ENCODE measurements around the gene C13orf46.

C13orf46 gene

DNA sequence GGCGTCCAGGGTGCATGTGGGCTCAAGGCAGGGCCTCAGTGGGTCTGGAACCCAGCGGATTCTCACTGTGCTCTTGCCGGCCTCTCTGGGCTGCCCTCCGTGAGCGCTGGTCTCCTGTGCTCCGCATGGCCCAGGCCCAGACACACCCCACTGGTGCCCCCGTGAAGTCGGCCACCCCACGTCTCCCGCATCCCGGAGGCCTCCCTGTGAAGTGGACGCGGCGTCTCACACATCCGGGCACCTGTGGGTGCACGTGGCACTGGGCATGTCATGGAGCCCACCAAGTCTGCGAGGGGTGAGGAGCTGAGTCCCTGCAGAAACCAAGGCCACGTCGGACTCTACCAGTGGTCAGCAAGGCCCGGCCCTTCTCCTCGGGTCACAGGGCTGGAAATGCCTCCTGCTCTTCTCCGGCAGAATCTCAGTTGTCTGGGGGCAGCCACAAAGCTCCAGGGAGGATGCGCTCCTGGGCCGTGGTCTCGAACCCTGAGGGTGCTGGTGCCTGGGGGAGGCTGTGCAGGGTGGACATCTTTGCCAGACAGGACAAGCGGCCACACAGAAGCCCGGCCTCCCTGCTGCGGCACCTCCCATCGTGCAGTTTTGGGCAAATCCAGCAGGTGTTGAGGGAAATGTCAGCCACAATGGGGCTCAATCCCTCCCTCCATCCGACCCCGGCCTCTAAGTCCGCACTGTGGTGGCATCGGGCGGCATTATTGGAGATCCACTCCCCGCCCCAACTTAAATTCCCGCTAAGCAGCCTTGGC lies 2.2 kb downstream of the C13orf46 start:
- peaks cover 59% of the 10 kb centered on the region for H3K36me3 Mint-ChIP-seq
- ATAC-seq = no peak
- H3K27ac Mint-ChIP-seq = no peak overlapping the region
- H3K9me3 Mint-ChIP-seq = no peaks in the 10 kb centered on the region
- no peak for DNase-seq (ENCODE audit: low spot score in 2 of 2)
- peaks cover 5% of the 10 kb centered on the region for H3K4me1 Mint-ChIP-seq
- no peak overlapping the region for H3K4me3 Mint-ChIP-seq

DNA sequence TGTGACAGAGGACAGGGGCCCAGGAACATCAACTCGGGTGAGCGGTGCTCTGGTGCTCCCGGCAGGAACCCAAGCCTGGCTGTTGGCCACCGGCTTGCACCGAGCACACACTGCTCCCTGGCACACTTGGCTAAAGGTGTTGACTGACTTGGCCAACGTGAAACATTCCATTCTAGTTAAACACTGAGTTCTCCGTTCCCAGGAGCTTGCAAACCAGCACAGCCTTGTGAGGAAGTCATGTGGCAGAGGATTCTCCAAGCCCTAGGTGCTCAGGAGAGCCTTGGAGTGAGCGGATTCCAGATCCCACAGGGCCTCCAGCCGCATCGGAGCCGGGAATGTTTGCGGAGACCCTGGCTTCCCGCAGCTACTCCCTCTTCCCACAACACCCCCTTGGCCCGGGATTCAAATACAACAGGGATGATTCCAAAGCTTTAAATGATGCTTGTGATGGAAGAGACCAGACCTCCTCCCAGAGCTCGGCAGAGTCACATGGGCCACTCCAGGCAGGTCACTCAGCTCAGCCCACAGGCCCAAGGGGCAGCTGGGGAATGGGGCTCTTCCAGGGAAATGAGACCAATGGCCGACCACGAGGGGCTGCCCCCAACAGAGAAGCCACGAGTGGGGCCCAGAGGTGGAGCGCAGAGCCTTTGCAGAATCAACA lies 2.9 kb downstream of the C13orf46 start:
- Mint-ChIP-seq H3K4me3 (no peak overlapping the region), H3K9me3 (no peaks in the 10 kb centered on the region), H3K27ac (peak overlapping the region; percentile 12), H3K4me1 (peaks cover 5% of the 10 kb centered on the region), H3K36me3 (peaks cover 52% of the 10 kb centered on the region)
- ATAC-seq (no peak), DNase-seq (ENCODE audit: low spot score in 2 of 2) (no peak)

DNA sequence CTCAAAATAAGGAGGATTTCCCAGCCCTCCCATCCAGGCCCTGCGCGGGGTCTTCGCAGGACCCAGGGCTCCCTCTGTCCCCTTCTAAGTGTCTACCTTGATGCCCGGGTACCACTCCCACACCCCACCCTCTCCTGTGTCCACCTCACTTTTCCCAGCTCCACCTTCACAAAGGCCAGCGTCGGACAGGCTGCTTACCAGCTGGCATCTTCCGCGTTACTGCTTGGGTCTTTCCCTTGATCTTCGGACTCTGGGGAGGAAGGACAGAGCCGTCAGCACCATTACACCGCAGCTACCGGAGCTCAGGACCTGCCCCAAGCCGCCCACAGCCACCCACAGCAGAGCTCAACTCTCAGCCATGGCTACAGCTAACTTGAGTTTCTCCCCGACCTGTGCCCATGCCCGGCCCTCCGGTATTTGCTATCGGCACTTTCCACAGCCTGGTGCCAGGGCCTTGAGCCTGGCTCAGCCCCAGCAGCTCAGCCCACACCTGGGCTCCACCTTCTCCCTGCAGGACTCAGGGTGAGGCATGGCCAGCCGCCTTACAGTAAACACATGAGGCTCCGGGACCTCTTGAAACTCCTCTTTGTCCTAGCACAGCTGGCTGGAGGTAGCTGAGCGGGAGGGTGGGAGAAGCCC lies 3.8 kb downstream of the C13orf46 start:
- no peak overlapping the region for H3K4me3 Mint-ChIP-seq
- H3K9me3 Mint-ChIP-seq = no peaks in the 10 kb centered on the region
- peaks cover 43% of the 10 kb centered on the region for H3K36me3 Mint-ChIP-seq
- ATAC-seq (no peak), DNase-seq (ENCODE audit: low spot score in 2 of 2) (no peak)
- peak overlapping the region; percentile 12 for H3K27ac Mint-ChIP-seq
- no peaks in the 10 kb centered on the region for H3K4me1 Mint-ChIP-seq

DNA sequence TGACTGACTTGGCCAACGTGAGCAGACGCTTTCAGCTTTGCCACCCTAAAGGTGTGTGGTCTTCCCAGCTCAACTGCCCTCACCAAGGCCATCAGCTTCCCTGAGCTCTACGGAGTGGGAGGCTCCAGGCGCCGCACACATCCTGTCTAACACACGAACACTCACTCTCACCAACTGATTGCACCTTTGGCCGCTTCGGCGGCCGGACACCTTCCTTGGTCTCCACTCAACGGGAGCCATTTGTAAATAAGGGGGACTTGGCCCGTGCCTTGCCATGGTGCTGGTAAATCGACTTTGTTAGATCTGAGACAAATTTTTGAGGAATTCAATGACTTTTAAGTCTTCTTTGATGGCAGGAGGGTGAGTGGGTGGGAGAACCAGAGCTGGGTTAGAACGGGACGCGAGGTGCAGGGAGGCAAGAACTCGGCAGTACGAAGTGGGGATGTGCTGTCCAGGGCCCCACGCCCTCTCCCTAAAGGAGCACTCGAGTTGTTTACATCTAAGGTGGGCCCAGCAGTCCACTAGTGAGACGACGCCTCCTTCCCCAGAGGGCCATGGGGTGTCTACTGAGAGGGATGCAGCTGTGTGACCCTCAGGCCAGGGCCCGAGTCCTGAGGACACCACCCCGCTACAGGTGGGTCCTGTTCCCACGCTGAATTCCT lies 4.4 kb downstream of the C13orf46 start:
- Mint-ChIP-seq H3K4me3 (no peak overlapping the region), H3K9me3 (no peaks in the 10 kb centered on the region), H3K27ac (no peak overlapping the region), H3K36me3 (peaks cover 37% of the 10 kb centered on the region), H3K4me1 (no peaks in the 10 kb centered on the region)
- DNase-seq (ENCODE audit: low spot score in 2 of 2) (no peak), ATAC-seq (no peak)

DNA sequence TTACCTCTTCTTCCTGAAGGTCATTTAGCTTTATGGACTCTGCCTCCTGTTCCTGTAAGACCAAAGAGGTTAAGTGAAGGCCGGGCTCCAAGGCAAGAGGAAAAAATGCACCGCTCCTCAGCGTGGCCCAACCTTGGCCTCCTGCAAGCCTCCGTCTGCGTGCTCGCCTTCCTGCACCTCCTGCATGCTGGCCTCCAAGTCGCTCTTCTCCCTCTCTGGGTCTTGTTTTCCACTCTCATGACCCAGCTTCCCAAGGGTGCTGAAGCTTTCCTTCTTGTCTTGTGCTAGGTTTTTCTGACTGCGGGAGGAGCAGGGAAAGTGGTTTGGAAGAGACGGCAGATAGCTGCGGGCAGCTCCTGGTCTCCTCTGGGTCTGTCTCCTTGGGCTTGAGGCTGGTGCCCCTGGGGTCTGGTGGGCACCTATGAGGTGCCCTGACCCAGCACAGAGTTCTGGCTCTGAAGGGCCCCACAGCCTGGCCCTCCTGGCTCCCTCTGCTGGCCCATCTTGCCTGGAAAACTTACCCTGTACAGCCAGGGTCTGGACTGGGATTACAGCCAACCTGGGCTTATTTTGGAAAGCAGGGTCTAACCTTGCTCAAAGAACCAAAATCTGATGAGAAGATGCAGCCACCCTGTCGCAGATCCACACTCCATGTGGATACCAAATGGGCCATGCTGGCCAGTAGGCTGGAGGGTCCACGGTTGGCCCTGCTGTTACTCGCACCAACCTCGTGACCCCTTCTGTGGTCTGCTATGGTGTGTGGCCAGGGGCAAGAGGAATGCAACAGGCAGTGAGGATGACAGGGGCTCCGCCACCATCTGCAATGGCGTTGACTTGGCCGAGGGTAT lies 5.2 kb downstream of the C13orf46 start:
- no peak for DNase-seq (ENCODE audit: low spot score in 2 of 2)
- no peak overlapping the region for H3K4me3 Mint-ChIP-seq

DNA sequence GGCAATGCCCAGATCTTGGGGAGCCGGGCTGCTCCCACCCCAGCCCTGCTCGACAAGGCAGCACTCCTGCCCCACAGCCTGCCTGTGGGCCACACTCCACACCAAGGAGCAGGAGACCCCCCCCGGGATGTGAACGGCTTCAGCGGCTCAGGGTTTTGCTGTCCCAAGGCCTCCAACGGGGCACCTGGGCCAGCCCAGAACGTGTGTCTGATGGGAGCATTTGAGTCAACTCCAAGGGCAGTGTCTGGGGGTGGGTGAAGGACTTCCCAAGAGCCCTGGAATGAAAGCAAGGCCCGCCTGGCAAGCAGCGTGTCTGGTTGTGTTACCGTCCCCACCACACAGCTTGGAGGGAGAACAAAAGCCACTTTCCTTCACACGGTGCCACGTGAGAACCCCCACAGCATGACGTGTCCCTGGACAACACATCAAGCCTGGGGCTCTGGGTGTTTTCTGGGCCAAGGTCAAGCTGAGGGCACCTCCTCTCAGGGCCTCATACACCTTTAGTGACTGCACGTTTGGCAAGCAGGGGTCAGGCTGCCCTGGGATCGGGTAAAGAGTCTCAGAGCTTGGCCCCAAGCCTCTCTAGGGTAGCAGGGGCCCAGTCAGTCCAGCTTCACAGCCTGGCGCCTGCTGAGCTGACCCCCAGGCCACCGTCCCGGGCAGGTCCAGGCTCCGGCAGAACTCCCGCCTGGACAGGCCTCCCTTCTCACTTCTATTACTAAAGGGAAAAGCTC lies 6.0 kb downstream of the C13orf46 start:
- DNase-seq (ENCODE audit: low spot score in 2 of 2) = no peak
- peaks cover 23% of the 10 kb centered on the region for H3K36me3 Mint-ChIP-seq
- H3K4me1 Mint-ChIP-seq = no peaks in the 10 kb centered on the region
- ATAC-seq = no peak
- no peak overlapping the region for H3K4me3 Mint-ChIP-seq
- H3K9me3 Mint-ChIP-seq = no peaks in the 10 kb centered on the region
- no peak overlapping the region for H3K27ac Mint-ChIP-seq

More for the DNA sequence above, 5.2 kb downstream of the C13orf46 start:
- Mint-ChIP-seq H3K27ac (no peak overlapping the region), H3K36me3 (peaks cover 29% of the 10 kb centered on the region), H3K9me3 (no peaks in the 10 kb centered on the region), H3K4me1 (no peaks in the 10 kb centered on the region)
- no peak for ATAC-seq

DNA sequence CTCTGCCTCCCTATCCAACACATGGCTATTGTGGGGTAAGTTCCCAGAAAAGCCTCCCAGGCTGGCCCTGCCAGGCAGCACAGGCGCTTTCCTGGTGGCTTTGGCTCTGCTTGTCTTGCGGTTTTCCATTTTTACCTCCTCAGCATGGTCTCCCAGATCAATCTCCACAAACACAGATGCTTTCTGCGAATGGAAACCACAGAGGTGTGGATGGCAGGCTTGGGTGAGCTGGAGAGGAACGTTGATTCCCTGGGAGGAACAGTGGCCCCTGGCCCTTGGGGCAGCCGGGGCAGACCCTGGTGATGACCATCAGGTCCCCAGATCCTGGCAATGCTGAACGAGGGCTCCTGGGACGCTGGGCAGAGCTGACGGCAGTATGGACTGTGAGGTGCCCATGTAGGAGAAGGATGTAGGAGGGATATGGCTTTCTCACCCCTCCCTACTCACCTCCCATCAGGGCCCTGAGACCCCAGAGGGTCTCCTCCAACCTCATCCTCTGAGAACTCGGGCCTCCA lies 6.6 kb downstream of the C13orf46 start:
- peaks cover 23% of the 10 kb centered on the region for H3K36me3 Mint-ChIP-seq
- no peak overlapping the region for H3K27ac Mint-ChIP-seq
- no peak for ATAC-seq
- DNase-seq (ENCODE audit: low spot score in 2 of 2) = no peak
- H3K4me1 Mint-ChIP-seq = no peaks in the 10 kb centered on the region
- H3K9me3 Mint-ChIP-seq = no peaks in the 10 kb centered on the region
- H3K4me3 Mint-ChIP-seq = no peak overlapping the region

DNA sequence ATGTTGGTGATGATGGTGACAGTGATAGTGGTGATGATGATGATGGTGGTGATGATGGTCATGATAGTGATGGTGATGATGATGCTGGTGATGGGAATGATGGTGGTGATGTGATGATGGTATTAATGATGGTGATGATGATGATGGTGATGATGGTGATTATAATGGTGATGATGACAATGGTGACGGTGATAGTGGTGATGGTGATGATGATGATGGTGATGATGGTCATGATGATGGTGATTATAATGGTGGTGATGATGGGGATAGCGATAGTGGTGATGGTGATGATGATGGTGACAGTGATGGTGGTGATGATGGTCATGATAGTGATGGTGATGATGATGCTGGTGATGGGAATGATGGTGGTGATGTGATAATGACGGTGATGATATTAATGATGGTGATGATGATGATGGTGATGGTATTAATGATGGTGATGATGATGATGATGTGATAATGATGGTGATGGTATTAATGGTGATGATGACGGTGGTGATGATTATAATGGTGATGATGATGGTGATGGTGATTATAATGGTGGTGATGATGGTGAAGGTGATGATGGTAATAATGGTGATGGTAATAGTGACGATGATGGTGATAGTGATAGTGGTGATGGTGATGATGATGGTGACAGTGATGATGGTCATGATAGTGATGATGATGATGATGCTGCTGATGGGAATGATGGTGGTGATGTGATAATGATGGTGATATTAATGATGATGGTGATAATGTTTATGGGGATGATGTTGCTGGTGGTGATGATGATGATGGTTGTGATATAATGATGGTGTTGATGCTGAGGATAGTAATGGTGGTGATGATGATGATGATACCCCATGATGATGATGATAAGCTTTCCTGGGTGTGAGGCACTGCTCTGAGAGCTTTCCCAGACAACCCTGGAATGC lies 7.7 kb downstream of the C13orf46 start:
- no peak for ATAC-seq
- Mint-ChIP-seq H3K27ac (no peak overlapping the region), H3K36me3 (peaks cover 16% of the 10 kb centered on the region)

DNA sequence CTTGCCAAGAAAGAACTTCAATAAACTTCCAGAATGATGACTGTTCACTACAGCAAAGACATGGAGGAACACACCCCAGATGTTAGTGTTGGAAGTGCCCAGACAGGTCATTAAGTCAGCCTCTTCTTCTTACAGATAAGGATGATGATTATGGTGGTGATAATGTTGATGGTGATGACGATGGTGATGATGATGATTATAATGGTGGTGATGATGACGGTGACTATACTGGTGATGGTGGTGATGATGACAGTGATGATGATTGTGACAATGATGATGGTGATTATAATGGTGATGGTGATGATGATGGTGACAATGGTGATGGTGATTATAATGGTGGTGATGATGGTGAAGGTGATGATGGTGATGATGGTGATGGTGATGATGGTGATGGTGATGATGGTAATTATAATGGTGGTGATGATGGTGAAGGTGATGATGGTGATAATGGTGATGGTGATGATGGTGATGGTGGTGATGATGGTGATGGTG lies 8.4 kb downstream of the C13orf46 start:
- no peak for ATAC-seq
- Mint-ChIP-seq H3K27ac (no peak overlapping the region), H3K4me3 (no peak overlapping the region), H3K36me3 (peaks cover 10% of the 10 kb centered on the region), H3K9me3 (no peaks in the 10 kb centered on the region), H3K4me1 (no peaks in the 10 kb centered on the region)
- no peak for DNase-seq (ENCODE audit: low spot score in 2 of 2)

More for the DNA sequence above, 7.7 kb downstream of the C13orf46 start:
- no peak overlapping the region for H3K4me3 Mint-ChIP-seq
- H3K4me1 Mint-ChIP-seq = no peaks in the 10 kb centered on the region
- H3K9me3 Mint-ChIP-seq = no peaks in the 10 kb centered on the region
- no peak for DNase-seq (ENCODE audit: low spot score in 2 of 2)

DNA sequence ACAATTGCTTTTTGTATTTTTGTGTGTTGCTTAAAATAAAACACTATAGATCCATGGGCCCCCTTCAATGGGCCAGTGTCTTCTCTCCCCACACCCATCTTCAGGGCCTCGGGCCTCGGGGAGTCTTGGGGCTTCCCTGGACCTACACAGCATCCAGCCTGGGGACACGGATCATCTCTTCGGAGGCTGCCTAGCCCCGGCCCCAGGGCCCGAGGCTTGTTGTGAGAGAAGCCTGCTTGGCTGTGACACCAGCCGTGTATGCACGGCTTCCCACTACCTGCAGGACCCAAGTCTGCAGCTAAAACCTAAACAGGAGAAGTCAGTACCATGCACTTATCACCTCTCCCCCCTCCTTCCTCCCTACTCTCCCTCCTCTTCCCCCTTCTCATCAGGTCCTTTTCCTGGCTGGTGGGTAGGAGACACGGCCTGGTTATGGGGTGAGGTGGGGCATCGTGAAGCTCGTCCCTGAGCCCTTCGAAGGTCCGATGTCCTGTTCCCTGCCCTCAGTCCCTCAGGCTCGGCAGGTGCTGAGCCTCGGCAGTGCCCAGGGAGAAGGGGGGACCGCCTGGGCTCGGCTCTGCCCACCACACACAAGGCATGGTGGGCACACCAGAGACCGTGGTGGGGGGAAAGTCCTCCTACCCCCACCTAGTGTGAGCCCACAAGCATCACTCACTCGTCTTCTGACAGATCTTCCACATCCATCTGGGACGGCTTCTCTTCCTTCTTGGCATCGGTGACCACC lies 9.5 kb downstream of the C13orf46 start:
- DNase-seq (ENCODE audit: low spot score in 2 of 2) (no peak), ATAC-seq (no peak)
- H3K27ac Mint-ChIP-seq = no peak overlapping the region
- H3K9me3 Mint-ChIP-seq = no peaks in the 10 kb centered on the region
- H3K4me1 Mint-ChIP-seq = peaks cover under 1% of the 10 kb centered on the region
- peaks cover 8% of the 10 kb centered on the region for H3K36me3 Mint-ChIP-seq
- H3K4me3 Mint-ChIP-seq = no peak overlapping the region

DNA sequence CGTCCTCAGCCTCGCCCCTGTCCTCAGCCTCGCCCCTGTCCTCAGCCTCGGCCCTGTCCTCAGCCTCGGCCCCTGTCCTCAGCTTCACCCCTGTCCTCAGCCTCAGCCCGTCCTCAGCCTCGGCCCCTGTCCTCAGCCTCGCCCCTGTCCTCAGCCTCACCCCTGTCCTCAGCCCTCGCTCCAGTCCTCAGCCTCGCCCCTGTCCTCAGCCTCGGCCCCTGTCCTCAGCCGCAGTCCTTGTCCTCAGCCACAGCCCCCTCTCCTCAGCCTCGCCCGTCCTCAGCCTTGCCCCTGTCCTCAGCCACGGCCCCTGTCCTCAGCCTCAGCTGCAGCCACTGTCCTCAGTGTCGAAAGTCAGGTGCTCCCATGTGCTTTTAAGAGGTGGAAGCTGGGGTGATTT lies 10.5 kb downstream of the C13orf46 start:
- peaks cover 7% of the 10 kb centered on the region for H3K4me1 Mint-ChIP-seq
- DNase-seq (ENCODE audit: low spot score in 2 of 2) = no peak
- H3K9me3 Mint-ChIP-seq = no peaks in the 10 kb centered on the region
- no peak overlapping the region for H3K4me3 Mint-ChIP-seq
- H3K27ac Mint-ChIP-seq = no peak overlapping the region
- no peak for ATAC-seq
- peaks cover 1% of the 10 kb centered on the region for H3K36me3 Mint-ChIP-seq

DNA sequence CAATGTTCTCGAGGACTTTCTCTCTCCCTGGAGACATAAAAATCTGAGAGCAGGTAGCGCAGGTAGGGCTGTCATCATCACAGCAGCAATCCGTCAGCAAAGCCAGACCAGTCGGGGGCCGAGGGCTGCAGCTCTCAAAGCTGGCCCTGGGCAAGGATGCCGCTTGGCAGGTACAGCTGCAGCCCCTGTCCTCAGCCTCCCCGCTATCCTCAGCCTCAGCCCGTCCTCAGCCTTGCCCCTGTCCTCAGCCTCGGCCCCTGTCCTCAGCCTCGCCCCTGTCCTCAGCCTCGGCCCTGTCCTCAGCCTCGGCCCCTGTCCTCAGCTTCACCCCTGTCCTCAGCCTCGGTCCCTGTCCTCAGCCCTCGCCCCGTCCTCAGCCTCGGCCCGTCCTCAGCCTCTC lies 10.9 kb downstream of the C13orf46 start:
- Mint-ChIP-seq H3K27ac (no peak overlapping the region), H3K4me3 (no peak overlapping the region), H3K9me3 (no peaks in the 10 kb centered on the region), H3K4me1 (peaks cover 11% of the 10 kb centered on the region), H3K36me3 (no peaks in the 10 kb centered on the region)
- no peak for ATAC-seq
- DNase-seq (ENCODE audit: low spot score in 2 of 2) = no peak

DNA sequence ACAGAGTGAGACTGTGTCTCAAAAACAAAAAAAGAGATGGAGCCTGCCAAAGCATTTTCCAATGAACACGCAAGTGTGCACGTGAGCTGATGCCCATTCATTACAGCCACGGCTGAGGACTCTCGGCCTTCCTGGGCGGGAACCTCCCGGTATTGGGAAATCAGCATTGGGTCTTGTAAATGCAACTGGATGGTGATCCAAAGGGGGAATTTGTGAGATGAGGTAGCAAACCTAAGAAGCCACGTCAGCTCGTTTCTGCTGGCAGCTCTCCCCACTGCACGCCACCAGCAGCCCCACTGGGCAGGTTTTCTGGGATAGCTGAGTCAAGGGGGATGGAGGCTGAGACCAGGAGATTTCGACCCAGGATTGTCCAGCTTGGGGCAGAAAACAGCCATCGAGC lies 11.5 kb downstream of the C13orf46 start:
- peaks cover 17% of the 10 kb centered on the region for H3K4me1 Mint-ChIP-seq
- ATAC-seq (no peak), DNase-seq (ENCODE audit: low spot score in 2 of 2) (no peak)
- H3K9me3 Mint-ChIP-seq = no peaks in the 10 kb centered on the region
- H3K27ac Mint-ChIP-seq = peak overlapping the region; percentile 56
- no peaks in the 10 kb centered on the region for H3K36me3 Mint-ChIP-seq
- no peak overlapping the region for H3K4me3 Mint-ChIP-seq
